HG02884 (cell line): ENCODE results near the gene PABPC1L2A.
"Not testable (repeated sequence)": the region's sequence is repeated elsewhere in the genome, so short reads cannot be mapped to it uniquely, and the experiment has no call there.

ENCODE experiments used
- ATAC-seq: cut with Tn5 transposase; IDR thresholded peaks from one replicate; pipeline ENCODE4 v1.9.1; 2021; ENCODE audit warnings: mild to moderate bottlenecking, moderate library complexity; ENCODE audit not compliant: unreplicated experiment

The PABPC1L2A gene

GRCh38 chrX:73079024-73079562 is at the start of gene PABPC1L2A:
PABPC1L2A (minus strand) TSS chrX:73079512; CDS start chrX:73079386, 126 bp downstream.
- ATAC-seq: not testable (repeated sequence)

- ATAC-seq: peak; percentile 86
These were observed 48.5 kb upstream of the PABPC1L2A start for GRCh38 chrX:73127700-73128241.

GRCh38 chrX:73126240-73126639 is 46.9 kb upstream of the PABPC1L2A start:
- no peak for ATAC-seq

GRCh38 chrX:73099505-73099904 is 20.2 kb upstream of the PABPC1L2A start:
- not testable (repeated sequence) for ATAC-seq

- ATAC-seq: not testable (repeated sequence)
These were observed 7.5 kb upstream of the PABPC1L2A start for GRCh38 chrX:73086766-73087165.

GRCh38 chrX:73079884-73080283 is 572 bp upstream of the PABPC1L2A start:
- not testable (repeated sequence) for ATAC-seq

- not testable (repeated sequence) for ATAC-seq
These were observed 715 bp downstream of the PABPC1L2A start for GRCh38 chrX:73078597-73078996.

GRCh38 chrX:73076838-73077237 is 2.5 kb downstream of the PABPC1L2A start:
- no peak for ATAC-seq

- no peak for ATAC-seq
These were observed 9.8 kb downstream of the PABPC1L2A start for GRCh38 chrX:73069365-73070035.

GRCh38 chrX:73068467-73069364 is 10.6 kb downstream of the PABPC1L2A start:
- no peak for ATAC-seq

GRCh38 chrX:73067761-73068466 is 11.4 kb downstream of the PABPC1L2A start:
- not testable (repeated sequence) for ATAC-seq

GRCh38 chrX:73028876-73029275 is 50.4 kb downstream of the PABPC1L2A start:
- no peak for ATAC-seq
